HG02840 (cell line): ENCODE results near the gene TLCD2.
"Not testable (repeated sequence)": the region's sequence is repeated elsewhere in the genome, so short reads cannot be mapped to it uniquely, and the experiment has no call there.

Experiments used
- ATAC-seq: cut with Tn5 transposase; IDR thresholded peaks from one replicate; pipeline ENCODE4 v1.9.1; 2021; ENCODE audit warnings: mild to moderate bottlenecking, moderate library complexity, moderate number of reproducible peaks; ENCODE audit not compliant: unreplicated experiment, low FRiP score

TLCD2 gene

GRCh38 chr17:1718362-1719165 lies 8.4 kb upstream of the TLCD2 start:
- no peak for ATAC-seq

- peak; percentile 39 for ATAC-seq
Measured at GRCh38 chr17:1716912-1717695, 6.9 kb upstream of the TLCD2 start.

GRCh38 chr17:1716076-1716911 lies 6.1 kb upstream of the TLCD2 start:
- ATAC-seq, result peak; percentile 78

- no peak for ATAC-seq
Measured at GRCh38 chr17:1715803-1716075, 5.6 kb upstream of the TLCD2 start.

GRCh38 chr17:1714980-1715802 lies 5.0 kb upstream of the TLCD2 start:
- ATAC-seq, result no peak

- ATAC-seq, result no peak
Measured at GRCh38 chr17:1714427-1714979, 4.3 kb upstream of the TLCD2 start.

- ATAC-seq, result no peak
Measured at GRCh38 chr17:1713878-1714426, 3.8 kb upstream of the TLCD2 start.

GRCh38 chr17:1713160-1713877 lies 3.1 kb upstream of the TLCD2 start:
- ATAC-seq, result no peak

- ATAC-seq, result no peak
Measured at GRCh38 chr17:1712271-1712670, 2.1 kb upstream of the TLCD2 start.

- ATAC-seq, result no peak
Measured at GRCh38 chr17:1711804-1712203, 1.6 kb upstream of the TLCD2 start.

GRCh38 chr17:1710807-1711553 lies 803 bp upstream of the TLCD2 start:
- ATAC-seq, result no peak

GRCh38 chr17:1709403-1709951 lies 700 bp downstream of the TLCD2 start:
- no peak for ATAC-seq

- ATAC-seq, result not testable (repeated sequence)
Measured at GRCh38 chr17:1708791-1709346, 1.3 kb downstream of the TLCD2 start.

- no peak for ATAC-seq
Measured at GRCh38 chr17:1707107-1707506, 3.1 kb downstream of the TLCD2 start.

- ATAC-seq, result no peak
Measured at GRCh38 chr17:1705004-1705403, 5.2 kb downstream of the TLCD2 start.

GRCh38 chr17:1703063-1703462 lies 7.1 kb downstream of the TLCD2 start:
- ATAC-seq, result no peak

GRCh38 chr17:1699891-1700290 lies 10.3 kb downstream of the TLCD2 start:
- not testable (repeated sequence) for ATAC-seq

- ATAC-seq, result no peak
Measured at GRCh38 chr17:1697681-1698080, 12.5 kb downstream of the TLCD2 start.
